Esophagus muscularis mucosa (tissue), 4 donors: ENCODE measurements around the gene TSPAN17.

Source experiments
- EP300 ChIP-seq: sonication (generic); formaldehyde crosslinking; IDR thresholded peaks from one replicate; pipeline ENCODE4 v1.6.1; 2017; ENCODE audit warnings: antibody characterized with exemption
- POLR2A ChIP-seq: fragments of 450-650 bp; IDR thresholded peaks from one replicate; pipeline ENCODE4 v1.6.1; 2017; ENCODE audit warnings: antibody characterized with exemption, moderate library complexity, mild to moderate bottlenecking, low read depth
- POLR2AphosphoS5 ChIP-seq, 2 donors: sonication (generic); formaldehyde crosslinking; IDR thresholded peaks; one replicate each; pipeline ENCODE4 v1.6.1; 2017; ENCODE audit warnings: antibody characterized with exemption in 2 of 2
- TF ChIP-seq, protein P1 (sequence below), 3 experiments: fragments of 200-600 bp in 2 of 3; fragments of 450-650 bp in 1 of 3; sonication (generic) in 2 of 3; IDR thresholded peaks; one replicate each; pipeline ENCODE4 v1.5.1; 2017 to 2019; ENCODE audit warnings: antibody characterized with exemption in 3 of 3, mild to moderate bottlenecking in 2 of 3, moderate library complexity in 1 of 3

DNA sequence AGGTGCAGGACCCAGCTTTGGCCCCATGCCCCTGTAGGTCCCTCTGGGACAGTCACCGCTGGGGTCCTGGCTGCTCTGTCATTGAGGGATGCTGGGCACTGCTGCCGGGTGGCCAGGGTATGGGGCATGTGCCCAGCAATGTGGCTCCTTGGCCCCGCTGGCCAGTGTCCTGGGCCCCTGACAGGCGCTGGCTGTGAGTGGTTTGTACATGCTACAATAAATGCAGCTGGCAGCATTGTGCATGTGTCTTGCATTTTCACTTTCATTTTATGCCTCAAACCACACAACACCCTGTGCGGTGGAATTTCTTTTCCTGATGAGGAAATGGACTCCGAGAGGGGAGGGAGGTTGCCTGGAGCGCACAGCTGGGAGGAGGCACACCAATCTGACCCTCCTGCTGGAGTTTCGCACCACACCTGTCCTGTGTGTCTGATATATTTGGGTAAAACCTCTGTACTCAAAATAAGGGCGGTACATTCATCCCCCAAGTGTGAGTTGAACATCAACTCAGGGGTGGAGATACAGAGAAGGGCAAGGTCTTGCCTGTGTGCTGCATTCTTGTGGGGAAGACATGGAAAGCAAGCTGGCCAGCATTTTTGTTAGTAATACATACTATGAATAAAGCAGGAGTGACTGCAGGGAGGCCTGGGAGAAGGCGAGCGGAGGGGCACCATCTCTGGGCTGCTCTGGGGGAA is 11.7 kb downstream of the TSPAN17 start:
- TF ChIP-seq, protein P1, sequence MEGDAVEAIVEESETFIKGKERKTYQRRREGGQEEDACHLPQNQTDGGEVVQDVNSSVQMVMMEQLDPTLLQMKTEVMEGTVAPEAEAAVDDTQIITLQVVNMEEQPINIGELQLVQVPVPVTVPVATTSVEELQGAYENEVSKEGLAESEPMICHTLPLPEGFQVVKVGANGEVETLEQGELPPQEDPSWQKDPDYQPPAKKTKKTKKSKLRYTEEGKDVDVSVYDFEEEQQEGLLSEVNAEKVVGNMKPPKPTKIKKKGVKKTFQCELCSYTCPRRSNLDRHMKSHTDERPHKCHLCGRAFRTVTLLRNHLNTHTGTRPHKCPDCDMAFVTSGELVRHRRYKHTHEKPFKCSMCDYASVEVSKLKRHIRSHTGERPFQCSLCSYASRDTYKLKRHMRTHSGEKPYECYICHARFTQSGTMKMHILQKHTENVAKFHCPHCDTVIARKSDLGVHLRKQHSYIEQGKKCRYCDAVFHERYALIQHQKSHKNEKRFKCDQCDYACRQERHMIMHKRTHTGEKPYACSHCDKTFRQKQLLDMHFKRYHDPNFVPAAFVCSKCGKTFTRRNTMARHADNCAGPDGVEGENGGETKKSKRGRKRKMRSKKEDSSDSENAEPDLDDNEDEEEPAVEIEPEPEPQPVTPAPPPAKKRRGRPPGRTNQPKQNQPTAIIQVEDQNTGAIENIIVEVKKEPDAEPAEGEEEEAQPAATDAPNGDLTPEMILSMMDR (IDR thresholded peaks at IDR 0.05), result no peak
- TF ChIP-seq POLR2AphosphoS5 (IDR thresholded peaks at IDR 0.05) (no peak), EP300 (no peak), POLR2A (no peak)
